Body of pancreas (tissue), 4 donors: Measurements from ENCODE around the gene STRBP. TPM values are rescaled to one million over a fixed set of nuclear protein-coding genes. Genes with fewer than 3 reads are reported as not detected.

Experiments used
- ATAC-seq: fragments of 150-250 bp; one replicate; pipeline ENCODE4 v1.9.1; 2016
- DNase-seq, 4 donors: peaks; one replicate each; pipeline ENCODE4 v3.0.0-alpha.2; 2019
- H3K27ac ChIP-seq, 4 donors: fragments of 200-600 bp; sonication (generic); 1 replicate in 3 of 4; 2 replicates in 1 of 4; pipeline versions ENCODE4 v1.5.1 to v1.6.1; 2016 to 2019; ENCODE audit warnings: mild to moderate bottlenecking in 1 of 4, mixed read lengths in 1 of 4, moderate library complexity in 1 of 4
- H3K27me3 ChIP-seq, 2 donors: fragments of 200-600 bp; sonication (generic); one replicate each; pipeline ENCODE4 v1.6.0; 2016; ENCODE audit warnings: mild to moderate bottlenecking in 1 of 2
- H3K36me3 ChIP-seq, 2 donors: fragments of 200-600 bp; sonication (generic); replicated peaks in 1 of 2; 2 replicates each; pipeline ENCODE4 v1.5.1; 2016; ENCODE audit warnings: low read depth in 2 of 2; ENCODE audit not compliant: insufficient read depth in 1 of 2
- H3K4me1 ChIP-seq: fragments of 200-600 bp; sonication (generic); one replicate; pipeline ENCODE4 v1.6.0; 2016
- H3K4me3 ChIP-seq, 2 donors: fragments of 200-600 bp; sonication (generic); 1 replicate in 1 of 2; 2 replicates in 1 of 2; pipeline ENCODE4 v1.5.1; 2016 to 2019
- H3K9me3 ChIP-seq, 3 donors: fragments of 200-600 bp; sonication (generic); 1 replicate in 2 of 3; 2 replicates in 1 of 3; pipeline ENCODE4 v1.5.1; 2016
- CTCF ChIP-seq, 7 experiments: fragments of 450-650 bp in 4 of 7; fragments of 200-600 bp in 3 of 7; sonication (generic) in 3 of 7; IDR thresholded peaks; one replicate each; pipeline ENCODE4 v1.5.1; 2016 to 2019; ENCODE audit warnings: antibody characterized with exemption in 7 of 7
- POLR2A ChIP-seq, 3 donors: fragments of 450-650 bp; IDR thresholded peaks; one replicate each; pipeline ENCODE4 v1.6.1; 2016; ENCODE audit warnings: antibody characterized with exemption in 3 of 3, mild to moderate bottlenecking in 2 of 3
- WGBS, 2 donors: methylation state at CpG; one replicate each; pipeline ENCODE4 v1.1.5; 2017; 5-methylcytosine and 5-hydroxymethylcytosine counted together
- intact Hi-C: fragments of 100-400 bp; cut with DNase I; formaldehyde crosslinking; loops from one replicate; pipeline ENCODE4 v1.15.1; 2023
- total RNA-seq, 2 donors: library from RNA; depleted of rRNA; stranded (reverse); fragments of >200 nt; gene quantifications; one replicate each; pipeline ENCODE4 v1.1.0, GENCODE V29; 2016

STRBP gene
- total RNA-seq, 2 donors from 2014 or later = 11.5 to 13.5 TPM

- TF ChIP-seq CTCF (IDR thresholded peaks at IDR 0.05) = no peak
- no peak for TF ChIP-seq POLR2A (IDR thresholded peaks at IDR 0.05)
- Histone ChIP-seq H3K4me3 (no peak overlapping the region), H3K27me3 (no peaks in the 10 kb centered on the region), H3K27ac (no peak overlapping the region), H3K36me3 (no peaks in the 10 kb centered on the region), H3K4me1 (no peaks in the 10 kb centered on the region), H3K9me3 (no peaks in the 10 kb centered on the region)
- ATAC-seq (no peak), DNase-seq (no peak)
- intact Hi-C loops = no loop called here
Observed at GRCh38 chr9:123131993-123132392, 136.4 kb downstream of the STRBP start.

- ATAC-seq (no peak), DNase-seq (no peak)
- WGBS, 2 donors = 81 to 93% methylated on average over 1 of the region's 1 CpG
- Histone ChIP-seq H3K27me3 (no peaks in the 10 kb centered on the region), H3K27ac (no peak overlapping the region), H3K4me1 (no peaks in the 10 kb centered on the region), H3K4me3 (no peak overlapping the region), H3K36me3 (no peaks in the 10 kb centered on the region), H3K9me3 (no peaks in the 10 kb centered on the region)
- intact Hi-C loops = no loop called here
- TF ChIP-seq CTCF (IDR thresholded peaks at IDR 0.05) (no peak), POLR2A (IDR thresholded peaks at IDR 0.05) (no peak)
Observed at GRCh38 chr9:123131258-123131657, 137.1 kb downstream of the STRBP start.

GRCh38 chr9:123129423-123129822 lies 139.0 kb downstream of the STRBP start:
- Histone ChIP-seq H3K27ac (no peak overlapping the region), H3K27me3 (no peaks in the 10 kb centered on the region), H3K4me3 (no peak overlapping the region), H3K36me3 (no peaks in the 10 kb centered on the region), H3K9me3 (no peaks in the 10 kb centered on the region), H3K4me1 (no peaks in the 10 kb centered on the region)
- WGBS, 2 donors = 83 to 94% methylated on average over 1 of the region's 1 CpG
- no peak for ATAC-seq
- DNase-seq = no peak
- TF ChIP-seq CTCF (IDR thresholded peaks at IDR 0.05) (no peak), POLR2A (IDR thresholded peaks at IDR 0.05) (no peak)
- intact Hi-C loops = no loop called here

- Histone ChIP-seq H3K27ac (no peak overlapping the region), H3K27me3 (no peaks in the 10 kb centered on the region), H3K4me1 (no peaks in the 10 kb centered on the region), H3K9me3 (no peaks in the 10 kb centered on the region), H3K4me3 (no peak overlapping the region), H3K36me3 (no peaks in the 10 kb centered on the region)
- ATAC-seq (no peak), DNase-seq (no peak)
- 96 to 99% methylated on average over 4 of the region's 4 CpGs for WGBS, 2 donors
- intact Hi-C loops = no loop called here
- TF ChIP-seq CTCF (IDR thresholded peaks at IDR 0.05) (no peak), POLR2A (IDR thresholded peaks at IDR 0.05) (no peak)
Observed at GRCh38 chr9:123128591-123128990, 139.8 kb downstream of the STRBP start.

GRCh38 chr9:123127512-123128075 lies 140.8 kb downstream of the STRBP start:
- Histone ChIP-seq H3K4me1 (no peaks in the 10 kb centered on the region), H3K27me3 (no peaks in the 10 kb centered on the region), H3K27ac (no peak overlapping the region), H3K4me3 (no peak overlapping the region), H3K9me3 (no peaks in the 10 kb centered on the region), H3K36me3 (no peaks in the 10 kb centered on the region)
- intact Hi-C loops = no loop called here
- ATAC-seq = no peak
- TF ChIP-seq CTCF (IDR thresholded peaks at IDR 0.05) (no peak), POLR2A (IDR thresholded peaks at IDR 0.05) (no peak)
- WGBS, 2 donors = 83 to 95% methylated on average over 3 of the region's 3 CpGs
- DNase-seq = no peak
